Adrenal gland (tissue), 12 donors: ENCODE measurements around the gene KRTAP10-10. TPM values are rescaled to one million over a fixed set of nuclear protein-coding genes. Genes with fewer than 3 reads are reported as not detected.
"Not testable (repeated sequence)": the region's sequence is repeated elsewhere in the genome, so short reads cannot be mapped to it uniquely, and the experiment has no call there.

ENCODE experiments used
- DNase-seq, 7 donors: peaks; one replicate each; pipeline ENCODE4 v3.0.0-alpha.2; 2019 to 2020
- H3K27ac ChIP-seq, 5 donors: fragments of 200-600 bp; sonication (generic) in 4 of 5; 1 replicate in 3 of 5; 2 replicates in 2 of 5; pipeline versions ENCODE4 v1.5.1 to v1.8.0; 2016 to 2020; ENCODE audit warnings: mild to moderate bottlenecking in 1 of 5
- H3K27me3 ChIP-seq: fragments of 200-600 bp; 2 replicates; pipeline ENCODE4 v1.8.0; 2021
- H3K36me3 ChIP-seq, 2 donors: fragments of 200-600 bp; replicated peaks in 1 of 2; 1 replicate in 1 of 2; 2 replicates in 1 of 2; pipeline versions ENCODE4 v1.5.1 to v1.8.0; 2018 to 2022
- H3K4me1 ChIP-seq, 2 donors: fragments of 200-600 bp; replicated peaks in 1 of 2; 1 replicate in 1 of 2; 2 replicates in 1 of 2; pipeline versions ENCODE4 v1.5.1 to v1.8.0; 2018 to 2021
- H3K4me3 ChIP-seq, 4 donors: fragments of 200-600 bp; sonication (generic) in 3 of 4; one replicate each; pipeline ENCODE4 v1.5.1; 2016 to 2018
- H3K9me3 ChIP-seq, 3 donors: fragments of 200-600 bp; sonication (generic) in 1 of 3; replicated peaks in 1 of 3; 1 replicate in 2 of 3; 2 replicates in 1 of 3; pipeline versions ENCODE4 v1.5.1 to v1.8.0; 2016 to 2021
- POLR2A ChIP-seq, 2 donors: fragments of 450-650 bp; IDR thresholded peaks; one replicate each; pipeline ENCODE4 v1.6.1; 2017; ENCODE audit warnings: antibody characterized with exemption in 2 of 2, mild to moderate bottlenecking in 2 of 2, moderate library complexity in 1 of 2
- WGBS, 4 donors: extraction: QIAGEN DNeasy Blood & Tissue Kit in 2 of 4; methylation state at CpG; one replicate each; pipeline versions ENCODE4 v1.1.5 to v1.1.7; 2013 to 2017; 5-methylcytosine and 5-hydroxymethylcytosine counted together
- intact Hi-C, 2 donors: fragments of 100-400 bp; cut with DNase I; formaldehyde crosslinking; loops; one replicate each; pipeline versions ENCODE4 v1.14.1 to v1.15.0; 2022 to 2023
- polyA plus RNA-seq, 3 donors: library from polyadenylated mRNA; stranded (reverse); fragments of 200-250 nt in 2 of 3; fragments of 350-450 nt in 1 of 3; fragmentation: Illumina TruSeq in 1 of 3; extraction: RNeasy Lipid Tissue Mini Kit (QIAGEN cat#74804) in 1 of 3; gene quantifications; one replicate each; pipeline ENCODE4 v1.2.3, GENCODE V29; 2013 to 2014
- total RNA-seq, 9 donors: library from RNA; depleted of rRNA in 4 of 9; stranded (reverse); fragments of >200 nt in 4 of 9; fragments of 120-200 nt in 1 of 9; fragmentation: NEBNext Ultra II Directional in 1 of 9; extraction: Animal tissue kit (Norgen Biotek cat#: 25700) in 1 of 9; gene quantifications; one replicate each; pipeline versions ENCODE4 v1.1.0 to v1.2.4, GENCODE V29; 2013 to 2023
- TF ChIP-seq, protein P1 (sequence below), 6 experiments: fragments of 450-650 bp in 4 of 6; fragments of 200-600 bp in 2 of 6; sonication (generic) in 1 of 6; IDR thresholded peaks; 1 replicate in 5 of 6; 2 replicates in 1 of 6; pipeline versions ENCODE4 v1.5.1 to v1.8.0; 2016 to 2021; ENCODE audit warnings: antibody characterized with exemption in 6 of 6, mild to moderate bottlenecking in 2 of 6, moderate library complexity in 1 of 6
- donor health status: healthy with polysubstance abuse.
- donor health status: Bipolar disorder and iron deficiency.
- donor health status: DM: yes; HTN: yes; CAD: no.
- donor health status: DM: no; HTN: no; CAD: no.
- donor health status: DM: no; HTN: no; CAD: no.
- donor health status: DM: yes; HTN: yes; CAD: no.

The KRTAP10-10 gene
- total and polyA plus RNA-seq, 12 donors = not detected

DNA sequence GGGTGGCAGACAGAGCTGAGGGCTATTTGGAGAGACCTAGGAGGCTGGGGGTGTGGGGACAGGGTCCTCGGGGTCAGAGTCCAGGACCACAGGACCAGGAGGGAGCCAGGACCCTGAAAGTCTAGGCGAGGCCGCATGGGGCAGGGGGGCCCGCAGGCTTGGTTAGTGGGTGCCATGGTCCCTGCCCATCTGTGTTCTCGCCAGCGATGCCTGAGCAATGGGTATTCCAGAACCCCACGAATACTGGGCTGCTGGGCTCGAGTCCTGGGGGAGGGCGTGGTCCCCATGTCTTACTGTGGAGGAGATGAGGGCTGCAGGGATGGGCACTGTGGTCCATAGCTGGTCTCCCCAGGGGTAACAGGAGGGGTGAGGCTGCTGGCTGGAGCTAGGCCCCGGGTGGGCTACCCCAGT is 46.8 kb upstream of the KRTAP10-10 start:
- Histone ChIP-seq H3K9me3 (no peaks in the 10 kb centered on the region), H3K4me3 (no peak overlapping the region), H3K4me1 (no peaks in the 10 kb centered on the region), H3K27me3 (peaks cover 16% of the 10 kb centered on the region), H3K27ac (no peak overlapping the region), H3K36me3 (no peaks in the 10 kb centered on the region)
- intact Hi-C loops = no loop called here
- WGBS, 4 donors = 68 to 86% (median 73%) methylated on average over 6 to 10 of the region's 10 CpGs
- TF ChIP-seq, protein P1, sequence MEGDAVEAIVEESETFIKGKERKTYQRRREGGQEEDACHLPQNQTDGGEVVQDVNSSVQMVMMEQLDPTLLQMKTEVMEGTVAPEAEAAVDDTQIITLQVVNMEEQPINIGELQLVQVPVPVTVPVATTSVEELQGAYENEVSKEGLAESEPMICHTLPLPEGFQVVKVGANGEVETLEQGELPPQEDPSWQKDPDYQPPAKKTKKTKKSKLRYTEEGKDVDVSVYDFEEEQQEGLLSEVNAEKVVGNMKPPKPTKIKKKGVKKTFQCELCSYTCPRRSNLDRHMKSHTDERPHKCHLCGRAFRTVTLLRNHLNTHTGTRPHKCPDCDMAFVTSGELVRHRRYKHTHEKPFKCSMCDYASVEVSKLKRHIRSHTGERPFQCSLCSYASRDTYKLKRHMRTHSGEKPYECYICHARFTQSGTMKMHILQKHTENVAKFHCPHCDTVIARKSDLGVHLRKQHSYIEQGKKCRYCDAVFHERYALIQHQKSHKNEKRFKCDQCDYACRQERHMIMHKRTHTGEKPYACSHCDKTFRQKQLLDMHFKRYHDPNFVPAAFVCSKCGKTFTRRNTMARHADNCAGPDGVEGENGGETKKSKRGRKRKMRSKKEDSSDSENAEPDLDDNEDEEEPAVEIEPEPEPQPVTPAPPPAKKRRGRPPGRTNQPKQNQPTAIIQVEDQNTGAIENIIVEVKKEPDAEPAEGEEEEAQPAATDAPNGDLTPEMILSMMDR (IDR thresholded peaks at IDR 0.05) = no peak
- TF ChIP-seq POLR2A (IDR thresholded peaks at IDR 0.05) = no peak
- DNase-seq = peak in 2 of 7 donors; percentile 2 to 41

DNA sequence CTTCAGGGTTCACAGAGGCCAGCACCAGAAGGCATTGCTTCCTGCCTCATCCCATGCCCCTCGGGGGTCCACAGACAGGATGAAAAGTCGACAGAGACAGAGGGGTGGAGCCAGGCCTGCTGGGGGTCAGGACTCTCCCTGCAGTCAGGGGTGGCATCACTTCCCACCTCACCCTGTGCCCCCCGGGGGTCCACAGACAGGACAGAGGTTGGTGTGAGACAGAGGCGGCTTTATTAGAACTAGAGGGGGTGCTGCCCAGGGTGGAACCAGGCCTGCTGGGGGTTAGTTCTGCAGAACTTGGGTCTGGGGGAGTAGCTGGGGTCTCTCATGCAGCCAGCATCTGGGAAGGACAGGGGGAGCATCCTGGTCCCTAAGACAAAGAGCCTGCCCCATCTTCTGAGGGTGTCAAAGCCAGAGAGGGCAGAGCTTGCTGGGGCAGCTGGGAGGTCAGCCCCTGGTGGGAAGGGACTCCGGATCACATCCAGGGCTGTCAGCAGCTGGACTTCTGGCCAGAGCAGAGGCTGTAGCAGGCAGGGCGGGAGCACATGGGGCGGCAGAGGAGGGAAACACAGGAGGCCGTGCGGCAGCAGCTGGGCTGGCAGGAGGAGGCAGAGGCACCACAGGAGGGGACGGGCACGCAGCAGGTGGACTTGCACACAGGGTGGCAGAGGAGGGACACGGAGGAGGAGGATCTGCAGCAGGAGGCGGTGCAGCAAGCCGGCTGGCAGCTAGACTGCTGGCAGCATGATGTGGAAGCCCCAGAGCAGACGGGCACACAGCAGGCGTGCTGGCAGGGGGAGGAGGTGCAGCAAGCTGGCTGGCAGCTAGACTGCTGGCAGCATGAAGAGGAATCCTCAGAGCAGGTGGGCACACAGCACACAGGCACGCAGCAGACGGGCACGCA is 46.0 kb upstream of the KRTAP10-10 start:
- intact Hi-C loops = not testable (repeated sequence)
- DNase-seq = peak in 2 of 7 donors; percentile 4 to 20
- 53 to 74% (median 65%) methylated on average over 7 to 18 of the region's 19 CpGs for WGBS, 4 donors

DNA sequence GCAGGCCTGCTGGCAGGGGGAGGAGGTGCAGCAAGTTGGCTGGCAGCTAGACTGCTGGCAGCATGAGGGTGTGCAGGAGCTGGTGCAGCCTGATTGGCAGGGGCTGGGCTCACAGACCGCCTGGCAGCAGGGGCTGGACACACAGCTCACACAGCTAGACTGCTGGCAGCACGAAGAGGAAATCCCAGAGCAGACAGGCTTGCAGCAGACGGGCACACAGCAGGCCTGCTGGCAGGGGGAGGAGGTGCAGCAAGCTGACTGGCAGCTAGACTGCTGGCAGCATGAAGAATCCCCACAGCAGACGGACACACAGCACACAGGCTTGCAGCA is 45.4 kb upstream of the KRTAP10-10 start:
- H3K27me3 ChIP-seq, intact Hi-C loops: not testable (repeated sequence)
- 40 to 56% methylated on average over 2 to 4 of the region's 4 CpGs; no CpG with 5 or more reads in 2 of the 4 donors for WGBS, 4 donors

More for the DNA sequence above, 46.0 kb upstream of the KRTAP10-10 start:
- not testable (repeated sequence) for H3K27ac ChIP-seq, H3K4me3 ChIP-seq, H3K36me3 ChIP-seq, H3K4me1 ChIP-seq, H3K9me3 ChIP-seq, H3K27me3 ChIP-seq

DNA sequence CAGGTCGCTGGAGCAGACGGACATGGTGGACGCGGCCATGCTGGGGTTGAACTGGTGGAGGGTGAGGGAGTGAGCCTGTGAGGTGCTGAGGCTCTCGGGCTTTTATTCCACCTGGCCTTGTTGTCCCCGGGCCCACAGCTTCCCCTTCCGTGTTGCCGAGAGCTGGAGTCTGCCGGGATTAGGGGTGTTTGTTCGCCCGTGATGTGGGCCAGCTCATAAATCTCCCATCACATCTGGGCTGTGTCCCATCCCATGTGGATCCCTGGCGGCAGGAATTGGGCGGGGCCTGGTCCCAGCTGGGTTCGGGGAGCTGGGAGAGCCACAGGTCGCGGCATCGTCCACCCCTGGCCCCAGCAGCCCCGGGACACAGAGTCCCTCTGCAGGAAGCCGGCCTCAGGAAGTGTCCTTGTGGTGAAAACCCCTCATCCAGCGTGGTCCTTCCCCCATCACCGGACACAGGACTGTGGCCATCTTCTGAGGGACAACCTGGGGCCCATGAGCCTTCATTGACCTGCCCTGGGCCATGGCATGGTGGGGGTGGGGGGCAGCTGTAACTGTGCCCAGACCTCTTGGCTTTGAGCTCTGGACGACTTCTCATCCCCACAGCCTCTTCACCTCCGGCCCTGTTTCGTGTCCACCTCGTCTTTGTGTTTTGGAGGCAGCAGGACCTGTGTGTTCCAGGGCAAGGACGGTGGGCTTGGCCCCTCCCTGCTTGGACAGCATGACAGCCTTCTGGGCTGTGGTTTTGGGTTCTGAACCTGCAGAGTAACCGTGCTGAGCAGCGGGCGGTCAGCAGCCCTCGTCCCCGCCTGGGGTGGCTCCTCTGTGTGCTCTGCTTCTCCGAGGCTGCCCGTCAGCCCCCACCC is 44.5 kb upstream of the KRTAP10-10 start, which contains the start of gene KRTAP10-6:
Gene KRTAP10-6 (minus strand): TSS at position 60 of the 866 bp plus-strand sequence. CDS start 21 bp downstream, at position 39.
- peak in 2 of 7 donors; percentile 1 to 37 for DNase-seq
- H3K4me3 ChIP-seq = no peak within 1 kb of the TSS
- 54 to 63% (median 58%) methylated on average over 21 to 33 of the region's 33 CpGs for WGBS, 4 donors
- no peak for TF ChIP-seq POLR2A (IDR thresholded peaks at IDR 0.05)
- TF ChIP-seq, protein P1 (IDR thresholded peaks at IDR 0.05) = no peak
- H3K9me3 ChIP-seq = no peaks in the 10 kb centered on the region
- H3K36me3 ChIP-seq = no peaks in the 10 kb centered on the region
- no peaks in the 10 kb centered on the region for H3K4me1 ChIP-seq
- no peak within 1 kb of the TSS for H3K27ac ChIP-seq
- intact Hi-C loops = no loop called here
- H3K27me3 ChIP-seq = peaks cover 5% of the 10 kb centered on the region

More for the DNA sequence above, 45.4 kb upstream of the KRTAP10-10 start:
- H3K36me3 ChIP-seq, H3K4me1 ChIP-seq, H3K9me3 ChIP-seq, H3K27ac ChIP-seq, H3K4me3 ChIP-seq, DNase-seq: not testable (repeated sequence)
